HG02623 (cell line): Measurements from ENCODE around the gene HMGCLL1.
A peak's percentile ranks its signal among the peaks of the same experiment; 100 is the strongest.

Experiments used
- ATAC-seq: cut with Tn5 transposase; IDR thresholded peaks from one replicate; pipeline ENCODE4 v1.9.1; 2021; ENCODE audit warnings: moderate library complexity; ENCODE audit not compliant: unreplicated experiment

HMGCLL1 gene

GRCh38 chr6:55536391-55536956 lies 42.5 kb downstream of the HMGCLL1 start:
- ATAC-seq, result no peak

DNA sequence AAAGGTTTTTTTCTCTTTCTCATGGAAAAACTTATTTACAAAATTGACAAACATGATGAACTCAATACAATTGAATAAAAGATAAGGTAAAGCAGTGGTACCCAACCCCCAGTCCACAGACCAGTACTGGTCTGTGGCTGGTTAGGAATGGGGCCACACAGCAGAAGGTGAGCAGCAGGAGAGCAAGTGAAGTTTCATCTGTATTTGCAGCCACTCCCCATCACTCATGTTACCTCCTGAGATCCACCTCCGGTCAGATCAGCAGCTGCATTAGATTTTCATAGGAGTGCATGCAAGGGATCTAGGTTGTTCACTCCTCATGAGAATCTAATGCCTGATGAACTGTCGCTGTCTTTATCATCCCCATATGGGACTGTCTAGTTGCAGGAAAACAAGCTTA lies 47.5 kb downstream of the HMGCLL1 start:
- no peak for ATAC-seq

GRCh38 chr6:55530931-55531330 lies 48.1 kb downstream of the HMGCLL1 start:
- ATAC-seq, result no peak

DNA sequence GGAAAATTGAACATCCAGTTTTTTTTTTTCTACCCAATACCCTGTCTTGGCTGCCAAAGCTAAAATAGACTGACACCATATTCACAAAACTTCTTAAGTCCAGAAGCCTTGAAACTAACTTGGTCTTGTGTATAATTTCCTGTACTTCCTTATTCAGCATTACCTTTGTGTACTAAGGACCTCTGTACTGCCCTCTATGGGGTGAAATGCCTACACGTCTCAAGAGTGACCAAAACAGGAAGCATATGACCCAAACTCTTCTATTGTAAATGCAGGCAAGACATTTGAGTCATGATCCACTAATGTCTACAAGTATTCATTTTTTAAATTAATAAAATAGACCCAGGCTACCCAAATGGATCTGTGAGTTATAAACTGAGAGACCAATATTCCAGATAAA lies 50.4 kb downstream of the HMGCLL1 start:
- ATAC-seq, result peak; percentile 84

GRCh38 chr6:55524441-55524840 lies 54.6 kb downstream of the HMGCLL1 start:
- no peak for ATAC-seq

GRCh38 chr6:55518529-55519060 lies 60.4 kb downstream of the HMGCLL1 start:
- ATAC-seq, result no peak

GRCh38 chr6:55516736-55517135 lies 62.3 kb downstream of the HMGCLL1 start:
- no peak for ATAC-seq

DNA sequence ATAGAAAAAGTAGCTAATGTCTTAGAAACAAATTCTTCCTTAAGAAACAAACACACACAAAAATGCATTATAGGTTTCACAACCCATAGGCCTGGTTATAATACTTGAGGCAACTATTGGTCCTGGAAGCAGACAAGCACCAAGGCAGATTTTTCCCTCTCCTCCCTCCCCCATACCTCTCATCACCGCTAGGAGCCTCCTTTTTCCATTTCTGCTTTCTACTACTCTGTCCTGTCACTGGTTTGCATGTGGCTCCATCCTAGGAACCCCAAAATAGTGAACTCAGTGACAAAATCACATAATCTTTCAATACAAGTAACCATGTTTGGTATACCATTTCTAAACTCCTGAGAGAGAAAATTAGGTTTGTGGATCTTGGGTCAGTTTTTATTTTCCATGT lies 66.1 kb downstream of the HMGCLL1 start:
- no peak for ATAC-seq

GRCh38 chr6:55511122-55511800 lies 67.7 kb downstream of the HMGCLL1 start:
- ATAC-seq, result no peak

- no peak for ATAC-seq
These were observed 79.4 kb downstream of the HMGCLL1 start for GRCh38 chr6:55499591-55499990.

- no peak for ATAC-seq
These were observed 81.3 kb downstream of the HMGCLL1 start for GRCh38 chr6:55497694-55498093.

GRCh38 chr6:55496201-55496600 lies 82.8 kb downstream of the HMGCLL1 start:
- no peak for ATAC-seq

DNA sequence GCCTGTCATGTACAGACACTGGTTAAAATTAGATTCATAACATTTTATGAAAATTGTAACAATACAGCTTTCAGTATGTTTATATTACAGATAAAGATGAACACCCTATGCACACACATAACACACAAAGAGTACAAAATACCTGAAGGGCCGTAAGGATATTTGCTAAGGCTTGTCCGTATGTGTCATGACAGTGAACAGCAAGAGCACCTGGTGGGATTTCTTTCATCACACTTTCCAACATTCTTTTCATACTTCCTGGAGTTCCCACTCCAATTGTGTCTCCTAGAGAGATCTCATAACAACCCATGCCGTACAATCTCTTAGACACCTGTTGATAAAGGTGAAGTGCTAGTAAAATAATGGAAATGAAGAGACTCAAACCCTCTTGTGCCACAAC lies 83.7 kb downstream of the HMGCLL1 start:
- ATAC-seq, result no peak

GRCh38 chr6:55494411-55494810 lies 84.6 kb downstream of the HMGCLL1 start:
- no peak for ATAC-seq

DNA sequence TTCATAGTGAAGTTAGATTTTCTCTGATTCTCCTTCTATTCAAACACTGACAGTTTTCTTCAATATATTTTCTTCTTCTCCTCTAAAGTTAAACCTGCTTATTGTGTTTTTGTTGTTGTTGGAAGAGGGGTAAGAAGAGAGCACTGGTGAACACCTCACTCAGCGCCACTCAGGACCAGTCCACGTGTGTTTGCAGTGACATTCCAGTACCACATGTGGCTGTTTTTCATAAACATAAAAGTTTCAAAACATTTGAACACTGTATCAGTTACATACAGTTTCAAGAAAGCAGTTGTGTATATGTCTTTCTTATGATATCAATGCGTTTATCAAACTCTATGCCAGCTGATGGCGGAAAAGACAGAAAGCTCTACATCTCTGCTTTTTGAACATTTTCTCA lies 86.7 kb downstream of the HMGCLL1 start:
- ATAC-seq, result no peak

DNA sequence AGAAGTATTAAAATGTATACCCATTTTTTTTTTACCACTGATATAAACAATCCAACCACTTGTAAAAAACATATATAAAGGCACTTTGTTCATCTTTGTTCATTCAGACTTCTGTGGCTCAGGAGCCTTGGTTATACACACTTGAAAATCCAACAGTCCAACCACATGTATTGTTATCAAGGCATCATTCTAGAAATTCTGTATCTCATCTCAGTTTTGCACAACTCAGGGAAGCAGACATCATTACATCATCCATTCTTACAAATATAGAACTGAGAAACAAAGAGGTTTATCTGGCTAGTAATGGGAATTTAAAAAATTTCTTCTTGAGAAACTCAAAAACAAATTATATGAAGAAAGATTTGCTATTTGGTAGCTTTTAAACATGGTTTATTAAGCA lies 88.1 kb downstream of the HMGCLL1 start:
- ATAC-seq, result no peak

DNA sequence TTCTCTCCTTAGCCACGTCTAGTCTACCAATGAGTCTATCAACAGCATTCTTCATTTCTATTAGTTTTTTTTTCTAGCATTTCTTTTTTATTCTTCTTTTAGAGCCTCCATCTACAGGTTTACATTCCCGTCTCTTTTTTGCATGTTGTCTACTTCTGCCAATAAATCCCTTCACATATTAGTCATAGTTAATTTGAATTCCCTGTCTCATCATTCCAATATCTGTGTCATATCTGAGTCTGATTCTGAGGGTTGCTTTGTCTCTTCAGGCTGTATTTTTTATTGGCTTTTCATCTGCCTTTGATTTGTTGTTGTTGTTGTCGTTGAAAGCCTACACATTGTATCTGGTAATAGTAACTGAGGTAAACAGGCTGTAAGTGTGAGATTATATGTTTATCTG lies 104.6 kb downstream of the HMGCLL1 start:
- ATAC-seq, result no peak

- no peak for ATAC-seq
These were observed 105.3 kb downstream of the HMGCLL1 start for GRCh38 chr6:55473722-55474121.

DNA sequence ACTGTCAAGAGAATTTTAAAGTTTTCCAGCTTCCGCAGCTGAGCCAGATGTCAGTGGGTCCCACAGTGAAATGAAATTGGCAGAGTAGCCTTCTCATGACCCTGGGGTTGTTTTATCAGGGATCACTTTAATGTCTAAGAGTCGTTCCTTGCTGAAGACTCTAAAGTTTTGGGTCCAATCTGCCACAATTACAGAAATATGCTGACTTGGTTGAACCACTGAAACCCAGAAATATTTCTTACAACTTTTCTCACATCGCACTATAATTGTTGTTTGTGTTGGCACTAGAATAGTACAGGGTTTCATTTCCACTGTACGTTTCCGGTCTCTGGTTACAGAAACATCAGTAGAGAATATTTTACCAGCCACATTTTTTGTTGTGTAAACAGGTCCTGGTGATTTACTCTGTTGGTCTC lies 109.0 kb downstream of the HMGCLL1 start:
- ATAC-seq, result no peak

GRCh38 chr6:55456016-55456415 lies 123.0 kb downstream of the HMGCLL1 start:
- no peak for ATAC-seq

- ATAC-seq, result no peak
These were observed 129.0 kb downstream of the HMGCLL1 start for GRCh38 chr6:55450005-55450404.

- no peak for ATAC-seq
These were observed 129.8 kb downstream of the HMGCLL1 start for GRCh38 chr6:55449225-55449624.

DNA sequence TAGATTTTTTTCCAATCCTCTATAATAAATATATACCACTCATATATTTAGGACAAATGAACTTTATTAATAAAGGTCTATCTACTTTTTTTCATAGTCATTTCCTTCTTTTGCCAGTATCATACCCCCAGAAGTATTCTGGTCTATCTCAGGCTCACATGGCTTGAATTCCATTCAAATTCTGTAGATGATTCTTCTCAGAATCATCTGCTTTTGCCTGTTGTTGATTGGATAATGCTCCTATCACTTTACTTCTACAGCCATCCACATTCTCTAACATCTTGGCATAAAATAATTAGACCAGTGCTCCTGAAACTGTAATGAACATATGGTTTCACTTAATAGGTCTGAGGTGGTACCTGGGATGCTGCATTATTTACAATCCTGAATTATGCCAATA lies 130.5 kb downstream of the HMGCLL1 start:
- no peak for ATAC-seq
